HepG2 (cell line): ENCODE results near the gene BCAS3. TPM values are rescaled to one million over a fixed set of nuclear protein-coding genes. Genes with fewer than 3 reads are reported as not detected.

Experiments used
- ATF5 ChIP-seq: sonication (generic); formaldehyde crosslinking; IDR thresholded peaks from 2 replicates; pipeline ENCODE4 v1.4.0; 2020; ENCODE audit warnings: mild to moderate bottlenecking, low read depth, missing genetic modification reagents
- CCDC6 ChIP-seq: sonication (generic); formaldehyde crosslinking; IDR thresholded peaks from 2 replicates; pipeline ENCODE4 v1.8.1; 2022; ENCODE audit warnings: mild to moderate bottlenecking, missing genetic modification reagents, moderate library complexity
- KMT2A ChIP-seq: sonication (generic); formaldehyde crosslinking; IDR thresholded peaks from 2 replicates; pipeline ENCODE4 v1.4.0; 2020; ENCODE audit warnings: missing genetic modification reagents
- MAZ ChIP-seq, 2 experiments: sonication (generic) in 1 of 2; formaldehyde crosslinking in 1 of 2; IDR thresholded peaks; 2 replicates each; pipeline versions ENCODE4 v1.5.0 to v1.6.1; 2012 to 2020; ENCODE audit warnings: low read depth in 2 of 2, mild to moderate bottlenecking in 2 of 2, borderline replicate concordance in 1 of 2, improper control_type of control experiment in 1 of 2, low read length in 1 of 2, missing genetic modification reagents in 1 of 2, moderate library complexity in 1 of 2
- NR1H2 ChIP-seq: sonication (generic); formaldehyde crosslinking; IDR thresholded peaks from 2 replicates; pipeline ENCODE4 v1.8.1; 2022; ENCODE audit warnings: low read depth, missing genetic modification reagents, borderline replicate concordance
- PAX8 ChIP-seq: sonication (generic); formaldehyde crosslinking; IDR thresholded peaks from 2 replicates; pipeline ENCODE4 v1.8.0; 2022; ENCODE audit warnings: mild to moderate bottlenecking, missing genetic modification reagents, borderline replicate concordance
- PLSCR1 ChIP-seq: sonication (generic); formaldehyde crosslinking; IDR thresholded peaks from 2 replicates; pipeline ENCODE4 v1.5.0; 2020; ENCODE audit warnings: missing genetic modification reagents, mild to moderate bottlenecking, borderline replicate concordance
- TCF12 ChIP-seq, 2 experiments: fragments of 450-650 bp in 1 of 2; sonication (generic) in 1 of 2; formaldehyde crosslinking in 1 of 2; IDR thresholded peaks; 2 replicates each; pipeline versions ENCODE4 v1.6.1 to v1.8.0; 2017 to 2022; ENCODE audit warnings: antibody characterized with exemption in 1 of 2, mild to moderate bottlenecking in 1 of 2, missing genetic modification reagents in 1 of 2, moderate library complexity in 1 of 2
- ZNF232 ChIP-seq: sonication (generic); formaldehyde crosslinking; IDR thresholded peaks from 2 replicates; pipeline ENCODE4 v1.4.0; 2020; ENCODE audit warnings: missing genetic modification reagents, borderline replicate concordance
- ZNF235 ChIP-seq: sonication (generic); formaldehyde crosslinking; IDR thresholded peaks from 2 replicates; pipeline ENCODE4 v1.8.1; 2023; ENCODE audit warnings: mild to moderate bottlenecking, missing genetic modification reagents, borderline replicate concordance
- ZNF251 ChIP-seq: sonication (generic); formaldehyde crosslinking; IDR thresholded peaks from 2 replicates; pipeline ENCODE4 v1.9.0; 2021; ENCODE audit warnings: mild to moderate bottlenecking, missing genetic modification reagents
- ZNF34 ChIP-seq: sonication (generic); formaldehyde crosslinking; IDR thresholded peaks from 2 replicates; pipeline ENCODE4 v1.4.0; 2020; ENCODE audit warnings: mild to moderate bottlenecking, missing genetic modification reagents, borderline replicate concordance
- ZNF543 ChIP-seq: sonication (generic); formaldehyde crosslinking; IDR thresholded peaks from 2 replicates; pipeline ENCODE4 v1.4.0; 2020; ENCODE audit warnings: mild to moderate bottlenecking, missing genetic modification reagents
- ZNF558 ChIP-seq: sonication (generic); formaldehyde crosslinking; IDR thresholded peaks from 2 replicates; pipeline ENCODE4 v1.9.0; 2022; ENCODE audit warnings: mild to moderate bottlenecking, missing genetic modification reagents, borderline replicate concordance
- ZNF619 ChIP-seq: sonication (generic); formaldehyde crosslinking; IDR thresholded peaks from 2 replicates; pipeline ENCODE4 v1.4.0; 2020; ENCODE audit warnings: mild to moderate bottlenecking, missing genetic modification reagents
- ZNF770 ChIP-seq: sonication (generic); formaldehyde crosslinking; IDR thresholded peaks from 2 replicates; pipeline ENCODE4 v1.5.0; 2020; ENCODE audit warnings: mild to moderate bottlenecking, missing genetic modification reagents
- ZNF777 ChIP-seq: sonication (generic); formaldehyde crosslinking; IDR thresholded peaks from 2 replicates; pipeline ENCODE4 v1.4.0; 2020; ENCODE audit warnings: missing genetic modification reagents
- ZSCAN31 ChIP-seq: sonication (generic); formaldehyde crosslinking; IDR thresholded peaks from 2 replicates; pipeline ENCODE4 v1.5.0; 2020; ENCODE audit warnings: low read depth, mild to moderate bottlenecking, missing genetic modification reagents
- ZSCAN5A ChIP-seq: sonication (generic); formaldehyde crosslinking; IDR thresholded peaks from 2 replicates; pipeline ENCODE4 v1.8.0; 2022; ENCODE audit warnings: mild to moderate bottlenecking, missing genetic modification reagents, borderline replicate concordance
- polyA plus RNA-seq, 8 experiments: library from polyadenylated mRNA; depleted of rRNA in 3 of 8; stranded (reverse) in 7 of 8; unstranded in 1 of 8; fragments of >200 nt; fragmentation: Illumina TruSeq in 4 of 8; extraction: Trizol in 4 of 8; gene quantifications; 2 replicates each; pipeline versions ENCODE4 v1.2.1 to v1.2.3, GENCODE V29; 2011 to 2016; ENCODE audit warnings: low read depth in 4 of 8, missing spikeins in 1 of 8, mixed read lengths in 1 of 8; ENCODE audit not compliant: insufficient read depth in 1 of 8
- total RNA-seq, 5 experiments: library from RNA; depleted of rRNA; stranded (reverse); fragments of >200 nt; fragmentation: Illumina TruSeq; extraction: Trizol; gene quantifications; 2 replicates each; pipeline ENCODE4 v1.2.3, GENCODE V29; 2016; ENCODE audit warnings: low read depth in 1 of 5

The BCAS3 gene
- total and polyA plus RNA-seq, 2 of the 13 experiments (the other 11 are each of a cell fraction or from before 2014, with no cell fraction given), result 10.7 to 11.2 TPM

GRCh38 chr17:60678118-60678444 is 430 bp downstream of the BCAS3 start (continued):
- peak; percentile 18; the same call in 1 of the 2 replicates for TF ChIP-seq ZNF235 (CRISPR knock-in tag)
- TF ChIP-seq ZSCAN5A (CRISPR knock-in tag), result no peak
- TF ChIP-seq ZSCAN31 (CRISPR knock-in tag), result peak; percentile 6; the same call in 1 of the 2 replicates
- 0 out of 2 replicates have a peak, but pooled peaks have one; percentile 21 for TF ChIP-seq ZNF232
- 0 out of 2 replicates have a peak, but pooled peaks have one; percentile 48 for TF ChIP-seq CCDC6
- TF ChIP-seq TCF12 (IDR thresholded peaks at IDR 0.05), result no peak
- TF ChIP-seq TCF12 (CRISPR knock-in tag; IDR thresholded peaks at IDR 0.05), result 0 out of 2 replicates have a peak, but pooled peaks have one; percentile 0
- 0 out of 2 replicates have a peak, but pooled peaks have one; percentile 36 for TF ChIP-seq ZNF543 (CRISPR knock-in tag)
- 0 out of 2 replicates have a peak, but pooled peaks have one; percentile 53 for TF ChIP-seq ZNF251 (CRISPR knock-in tag)
- no peak for TF ChIP-seq MAZ (IDR thresholded peaks at IDR 0.05; ENCODE audit: borderline replicate concordance, low read depth, low read length)
- TF ChIP-seq MAZ (CRISPR knock-in tag; IDR thresholded peaks at IDR 0.05; ENCODE audit: low read depth), result peak; percentile 8
- no peak for TF ChIP-seq NR1H2 (CRISPR knock-in tag)
- TF ChIP-seq PLSCR1 (CRISPR knock-in tag), result no peak; the same call in 1 of the 2 replicates
- peak; percentile 5; the same call in 1 of the 2 replicates for TF ChIP-seq ZNF619 (CRISPR knock-in tag)
- TF ChIP-seq ZNF770, result peak; percentile 4; the same call in 1 of the 2 replicates
- TF ChIP-seq ZNF777 (CRISPR knock-in tag), result peak; percentile 58; the same call in 1 of the 2 replicates
- no peak for TF ChIP-seq KMT2A
- TF ChIP-seq ZNF558 (CRISPR knock-in tag), result peak; percentile 13; the same call in 1 of the 2 replicates
- no peak for TF ChIP-seq PAX8 (CRISPR knock-in tag)
- no peak for TF ChIP-seq ATF5 (CRISPR knock-in tag)
- 0 out of 2 replicates have a peak, but pooled peaks have one; percentile 5 for TF ChIP-seq ZNF34 (CRISPR knock-in tag)
